Vagina (tissue), 2 donors: ENCODE measurements around the gene MCOLN1. TPM values are rescaled to one million over a fixed set of nuclear protein-coding genes. Genes with fewer than 3 reads are reported as not detected.

Experiments used
- DNase-seq, 2 donors: peaks; one replicate each; pipeline ENCODE4 v3.0.0-alpha.2; 2017; ENCODE audit errors: extremely low spot score in 2 of 2
- H3K27ac ChIP-seq: fragments of 200-600 bp; sonication (generic); one replicate; pipeline ENCODE4 v1.5.1; 2019
- H3K27me3 ChIP-seq: fragments of 200-600 bp; sonication (generic); one replicate; pipeline ENCODE4 v1.5.1; 2019
- H3K36me3 ChIP-seq, 2 donors: fragments of 200-600 bp; sonication (generic); one replicate each; pipeline ENCODE4 v1.5.1; 2017 to 2019
- H3K4me1 ChIP-seq: fragments of 200-600 bp; sonication (generic); one replicate; pipeline ENCODE4 v1.5.1; 2019
- H3K4me3 ChIP-seq, 2 donors: fragments of 200-600 bp; sonication (generic); 1 replicate in 1 of 2; 2 replicates in 1 of 2; pipeline ENCODE4 v1.5.1; 2016 to 2019
- H3K9me3 ChIP-seq: fragments of 200-600 bp; sonication (generic); one replicate; pipeline ENCODE4 v1.5.1; 2019
- CTCF ChIP-seq, 3 experiments: fragments of 450-650 bp in 2 of 3; fragments of 200-600 bp in 1 of 3; sonication (generic) in 1 of 3; IDR thresholded peaks; one replicate each; pipeline ENCODE4 v1.5.1; 2017 to 2019; ENCODE audit warnings: antibody characterized with exemption in 3 of 3, mild to moderate bottlenecking in 2 of 3, moderate library complexity in 2 of 3
- POLR2A ChIP-seq, 2 donors: fragments of 450-650 bp; IDR thresholded peaks; one replicate each; pipeline ENCODE4 v1.6.1; 2017; ENCODE audit warnings: antibody characterized with exemption in 2 of 2, mild to moderate bottlenecking in 2 of 2, moderate library complexity in 2 of 2
- POLR2AphosphoS5 ChIP-seq, 2 donors: sonication (generic); formaldehyde crosslinking; IDR thresholded peaks; one replicate each; pipeline ENCODE4 v1.9.0; 2017; ENCODE audit warnings: antibody characterized with exemption in 2 of 2, mild to moderate bottlenecking in 2 of 2, low read depth in 1 of 2; ENCODE audit not compliant: insufficient read depth in 1 of 2
- intact Hi-C: fragments of 100-400 bp; cut with DNase I; formaldehyde crosslinking; loops from one replicate; pipeline ENCODE4 v1.15.1; 2023
- total RNA-seq: library from RNA; depleted of rRNA; stranded (reverse); fragments of >200 nt; gene quantifications from one replicate; pipeline ENCODE4 v1.2.3, GENCODE V29; 2016

MCOLN1 gene
- total RNA-seq, 1 donor from 2014 or later, result 20.4 TPM

GRCh38 chr19:7482584-7483439 is 39.6 kb upstream of the MCOLN1 start:
- H3K27ac ChIP-seq, result peak overlapping the region; percentile 15
- no peaks in the 10 kb centered on the region for H3K9me3 ChIP-seq
- no peak overlapping the region for H3K4me3 ChIP-seq
- intact Hi-C loops, result no loop called here
- no peaks in the 10 kb centered on the region for H3K27me3 ChIP-seq
- H3K4me1 ChIP-seq, result peaks cover 30% of the 10 kb centered on the region
- no peak for DNase-seq
- TF ChIP-seq POLR2A (IDR thresholded peaks at IDR 0.05), result no peak
- TF ChIP-seq CTCF (IDR thresholded peaks at IDR 0.05), result no peak
- TF ChIP-seq POLR2AphosphoS5 (IDR thresholded peaks at IDR 0.05; ENCODE audit: insufficient read depth in 1 of 2, low read depth in 1 of 2), result no peak
- no peaks in the 10 kb centered on the region for H3K36me3 ChIP-seq

GRCh38 chr19:7483720-7484201 is 38.7 kb upstream of the MCOLN1 start:
- H3K27me3 ChIP-seq, result no peaks in the 10 kb centered on the region
- intact Hi-C loops, result no loop called here
- H3K4me1 ChIP-seq, result peaks cover 30% of the 10 kb centered on the region
- H3K4me3 ChIP-seq, result no peak overlapping the region
- TF ChIP-seq POLR2AphosphoS5 (IDR thresholded peaks at IDR 0.05; ENCODE audit: insufficient read depth in 1 of 2, low read depth in 1 of 2) (no peak), POLR2A (IDR thresholded peaks at IDR 0.05) (no peak), CTCF (IDR thresholded peaks at IDR 0.05) (no peak)
- H3K9me3 ChIP-seq, result no peaks in the 10 kb centered on the region
- H3K27ac ChIP-seq, result peak overlapping the region; percentile 15
- no peak for DNase-seq
- no peaks in the 10 kb centered on the region for H3K36me3 ChIP-seq

- no peaks in the 10 kb centered on the region for H3K9me3 ChIP-seq
- H3K36me3 ChIP-seq, result no peaks in the 10 kb centered on the region
- peaks cover 22% of the 10 kb centered on the region for H3K4me1 ChIP-seq
- H3K4me3 ChIP-seq, result no peak overlapping the region
- intact Hi-C loops, result no loop called here
- TF ChIP-seq POLR2A (IDR thresholded peaks at IDR 0.05) (no peak), POLR2AphosphoS5 (IDR thresholded peaks at IDR 0.05; ENCODE audit: insufficient read depth in 1 of 2, low read depth in 1 of 2) (no peak), CTCF (IDR thresholded peaks at IDR 0.05) (no peak)
- H3K27me3 ChIP-seq, result no peaks in the 10 kb centered on the region
- DNase-seq, result no peak
- H3K27ac ChIP-seq, result no peak overlapping the region
Observed at GRCh38 chr19:7486923-7487322, 35.5 kb upstream of the MCOLN1 start.

- Histone ChIP-seq H3K27ac (peak within 1 kb of the TSS; percentile 80), H3K4me1 (peaks cover 7% of the 10 kb centered on the region), H3K4me3 (peak within 1 kb of the TSS; percentile 58), H3K36me3 (no peaks in the 10 kb centered on the region), H3K27me3 (no peaks in the 10 kb centered on the region), H3K9me3 (no peaks in the 10 kb centered on the region)
- no peak for DNase-seq
- intact Hi-C loops, result no loop called here
- TF ChIP-seq CTCF (IDR thresholded peaks at IDR 0.05), result no peak
- TF ChIP-seq POLR2A (IDR thresholded peaks at IDR 0.05), result peak in 1 of 2 donors; percentile 68
- TF ChIP-seq POLR2AphosphoS5 (IDR thresholded peaks at IDR 0.05; ENCODE audit: insufficient read depth in 1 of 2, low read depth in 1 of 2), result peak; percentile 17 to 82
Observed at GRCh38 chr19:7488736-7489353, 33.6 kb upstream of the MCOLN1 start, which contains the start of gene PEX11G. TSS of gene PEX11G (minus strand) at chr19:7489035. CDS start at chr19:7489010, 25 bp downstream.
